IPS DF 4.7 (cell line): ENCODE measurements around the gene INTS4.
"Not testable (repeated sequence)": the region's sequence is repeated elsewhere in the genome, so short reads cannot be mapped to it uniquely, and the experiment has no call there.

Experiments used
- DNase-seq: peaks from one replicate; pipeline ENCODE4 v3.0.0-alpha.2; 2013; ENCODE audit warnings: low spot score; ENCODE audit errors: extremely low read depth

The INTS4 gene

GRCh38 chr11:77883775-77884174 is 110.7 kb downstream of the INTS4 start:
- no peak for DNase-seq

GRCh38 chr11:77882396-77882795 is 112.1 kb downstream of the INTS4 start:
- no peak for DNase-seq

- DNase-seq = no peak
Observed at GRCh38 chr11:77879218-77879617, 115.2 kb downstream of the INTS4 start.

- not testable (repeated sequence) for DNase-seq
Observed at GRCh38 chr11:77878247-77878646, 116.2 kb downstream of the INTS4 start.

GRCh38 chr11:77876045-77876444 is 118.4 kb downstream of the INTS4 start:
- no peak for DNase-seq

- DNase-seq = no peak
Observed at GRCh38 chr11:77874206-77874605, 120.3 kb downstream of the INTS4 start.

GRCh38 chr11:77873345-77873744 is 121.1 kb downstream of the INTS4 start:
- no peak for DNase-seq

GRCh38 chr11:77871855-77872254 is 122.6 kb downstream of the INTS4 start:
- no peak for DNase-seq

GRCh38 chr11:77868744-77869143 is 125.7 kb downstream of the INTS4 start:
- DNase-seq = no peak

GRCh38 chr11:77866336-77866735 is 128.1 kb downstream of the INTS4 start:
- no peak for DNase-seq

GRCh38 chr11:77865805-77866204 is 128.7 kb downstream of the INTS4 start:
- no peak for DNase-seq

GRCh38 chr11:77861444-77861843 is 133.0 kb downstream of the INTS4 start:
- not testable (repeated sequence) for DNase-seq

GRCh38 chr11:77857906-77858457 is 136.5 kb downstream of the INTS4 start:
- not testable (repeated sequence) for DNase-seq

GRCh38 chr11:77854838-77855237 is 139.6 kb downstream of the INTS4 start:
- DNase-seq = no peak

GRCh38 chr11:77851503-77851902 is 143.0 kb downstream of the INTS4 start:
- DNase-seq = no peak

- DNase-seq = not testable (repeated sequence)
Observed at GRCh38 chr11:77843700-77844099, 150.8 kb downstream of the INTS4 start.

- no peak for DNase-seq
Observed at GRCh38 chr11:77842441-77843121, 151.9 kb downstream of the INTS4 start.

GRCh38 chr11:77833302-77833701 is 161.2 kb downstream of the INTS4 start:
- DNase-seq = no peak

- DNase-seq = no peak
Observed at GRCh38 chr11:77828926-77829325, 165.5 kb downstream of the INTS4 start.
